Hepatocyte (in vitro differentiated cells): ENCODE measurements around the gene TEAD3. TPM values are rescaled to one million over a fixed set of nuclear protein-coding genes. Genes with fewer than 3 reads are reported as not detected.

Experiments used
- DNase-seq: peaks from one replicate; pipeline ENCODE4 v3.0.0-alpha.2; 2016; ENCODE audit warnings: low spot score
- H2AFZ ChIP-seq: fragments of 200-600 bp; sonication (generic); 2 replicates; pipeline ENCODE4 v1.6.0; 2016; ENCODE audit warnings: antibody characterized with exemption, mild to moderate bottlenecking
- H3K27ac ChIP-seq: fragments of 200-600 bp; sonication (generic); 2 replicates; pipeline ENCODE4 v1.5.1; 2016; ENCODE audit warnings: mild to moderate bottlenecking
- H3K27me3 ChIP-seq: fragments of 200-600 bp; sonication (generic); 2 replicates; pipeline ENCODE4 v1.6.1; 2016
- H3K36me3 ChIP-seq: fragments of 200-600 bp; sonication (generic); replicated peaks from 2 replicates; pipeline ENCODE4 v1.5.1; 2016; ENCODE audit warnings: low read depth; ENCODE audit not compliant: insufficient read depth
- H3K4me1 ChIP-seq: fragments of 200-600 bp; sonication (generic); 2 replicates; pipeline ENCODE4 v1.5.1; 2016; ENCODE audit warnings: mild to moderate bottlenecking, moderate library complexity; ENCODE audit not compliant: insufficient read depth
- H3K4me2 ChIP-seq: fragments of 200-600 bp; sonication (generic); 2 replicates; pipeline ENCODE4 v1.6.0; 2016
- H3K4me3 ChIP-seq: fragments of 200-600 bp; sonication (generic); 2 replicates; pipeline ENCODE4 v1.5.1; 2016; ENCODE audit warnings: mild to moderate bottlenecking
- H3K79me2 ChIP-seq: fragments of 200-600 bp; sonication (generic); 2 replicates; pipeline ENCODE4 v1.6.0; 2017; ENCODE audit warnings: mild to moderate bottlenecking
- H3K9me2 ChIP-seq: fragments of 200-600 bp; sonication (generic); replicated peaks from 2 replicates; pipeline ENCODE4 v1.6.0; 2017; ENCODE audit warnings: mild to moderate bottlenecking; ENCODE audit not compliant: insufficient read depth
- H3K9me3 ChIP-seq: fragments of 200-600 bp; sonication (generic); 2 replicates; pipeline ENCODE4 v1.5.1; 2016; ENCODE audit warnings: low read depth, mild to moderate bottlenecking
- H4K20me1 ChIP-seq: fragments of 200-600 bp; sonication (generic); 2 replicates; pipeline ENCODE4 v1.6.0; 2016; ENCODE audit warnings: mild to moderate bottlenecking; ENCODE audit not compliant: insufficient read depth, poor library complexity, severe bottlenecking
- EZH2 ChIP-seq: fragments of 200-600 bp; sonication (generic); IDR thresholded peaks from 2 replicates; pipeline ENCODE4 v1.6.1; 2016; ENCODE audit warnings: antibody characterized with exemption, mild to moderate bottlenecking, borderline replicate concordance
- EZH2phosphoT487 ChIP-seq: fragments of 200-600 bp; sonication (generic); IDR thresholded peaks from one replicate; pipeline ENCODE4 v1.6.1; 2018; ENCODE audit warnings: antibody characterized with exemption, mild to moderate bottlenecking, low read depth, moderate library complexity; ENCODE audit not compliant: unreplicated experiment, severe bottlenecking
- WGBS: methylation state at CpG from one replicate; pipeline ENCODE4 v1.1.6; 2016; ENCODE audit warnings: low lambda C conversion rate; ENCODE audit errors: missing lambda C conversion rate; 5-methylcytosine and 5-hydroxymethylcytosine counted together
- polyA plus RNA-seq: library from polyadenylated mRNA; unstranded; fragments of >200 nt; fragmentation: Nextera tagmentation; extraction: Ambion mirVana; gene quantifications from 2 replicates; pipeline ENCODE4 v1.2.1, GENCODE V29; 2016
- total RNA-seq: library from RNA; depleted of rRNA; stranded (reverse); fragments of >200 nt; gene quantifications from 2 replicates; pipeline ENCODE4 v1.2.3, GENCODE V29; 2014
- TF ChIP-seq, protein P1 (sequence below): fragments of 200-600 bp; sonication (generic); IDR thresholded peaks from 2 replicates; pipeline ENCODE4 v1.5.1; 2016; ENCODE audit warnings: antibody characterized with exemption, mild to moderate bottlenecking; ENCODE audit not compliant: poor library complexity

The TEAD3 gene
- total and polyA plus RNA-seq, 2 experiments from 2014 or later: 26.3 to 33.0 TPM

DNA sequence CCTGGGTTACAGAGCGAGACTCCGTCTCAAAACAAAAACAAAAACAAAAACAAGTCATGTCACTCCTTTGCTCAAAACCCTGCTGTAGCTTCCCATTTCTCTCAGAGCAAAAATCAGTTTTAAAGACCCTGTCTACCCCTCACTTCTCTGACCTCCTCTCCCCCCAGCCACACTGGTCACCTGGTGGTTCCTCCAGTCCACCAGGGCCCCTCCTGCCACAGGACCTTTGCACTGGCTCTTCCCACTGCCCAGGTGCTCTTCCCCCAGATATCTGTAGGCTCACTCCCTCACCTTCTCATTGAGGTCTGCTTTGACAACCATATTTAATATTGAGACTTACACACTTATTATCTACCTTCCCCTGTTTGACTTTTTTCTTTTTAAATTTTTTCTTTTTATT is 4.9 kb upstream of the TEAD3 start:
- Histone ChIP-seq H3K79me2 (peaks cover 25% of the 10 kb centered on the region), H3K4me2 (no peak overlapping the region), H3K27ac (no peak overlapping the region), H3K4me3 (no peak overlapping the region), H4K20me1 (no peaks in the 10 kb centered on the region), H3K36me3 (no peaks in the 10 kb centered on the region), H3K9me3 (no peaks in the 10 kb centered on the region), H2AFZ (no peak overlapping the region), H3K9me2 (no peaks in the 10 kb centered on the region), H3K4me1 (peaks cover 10% of the 10 kb centered on the region), H3K27me3 (no peaks in the 10 kb centered on the region)
- DNase-seq: no peak
- TF ChIP-seq EZH2: no peak
- no peak for TF ChIP-seq EZH2phosphoT487
- TF ChIP-seq, protein P1, sequence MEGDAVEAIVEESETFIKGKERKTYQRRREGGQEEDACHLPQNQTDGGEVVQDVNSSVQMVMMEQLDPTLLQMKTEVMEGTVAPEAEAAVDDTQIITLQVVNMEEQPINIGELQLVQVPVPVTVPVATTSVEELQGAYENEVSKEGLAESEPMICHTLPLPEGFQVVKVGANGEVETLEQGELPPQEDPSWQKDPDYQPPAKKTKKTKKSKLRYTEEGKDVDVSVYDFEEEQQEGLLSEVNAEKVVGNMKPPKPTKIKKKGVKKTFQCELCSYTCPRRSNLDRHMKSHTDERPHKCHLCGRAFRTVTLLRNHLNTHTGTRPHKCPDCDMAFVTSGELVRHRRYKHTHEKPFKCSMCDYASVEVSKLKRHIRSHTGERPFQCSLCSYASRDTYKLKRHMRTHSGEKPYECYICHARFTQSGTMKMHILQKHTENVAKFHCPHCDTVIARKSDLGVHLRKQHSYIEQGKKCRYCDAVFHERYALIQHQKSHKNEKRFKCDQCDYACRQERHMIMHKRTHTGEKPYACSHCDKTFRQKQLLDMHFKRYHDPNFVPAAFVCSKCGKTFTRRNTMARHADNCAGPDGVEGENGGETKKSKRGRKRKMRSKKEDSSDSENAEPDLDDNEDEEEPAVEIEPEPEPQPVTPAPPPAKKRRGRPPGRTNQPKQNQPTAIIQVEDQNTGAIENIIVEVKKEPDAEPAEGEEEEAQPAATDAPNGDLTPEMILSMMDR: no peak
- 92% methylated on average over 2 of the region's 2 CpGs for WGBS

DNA sequence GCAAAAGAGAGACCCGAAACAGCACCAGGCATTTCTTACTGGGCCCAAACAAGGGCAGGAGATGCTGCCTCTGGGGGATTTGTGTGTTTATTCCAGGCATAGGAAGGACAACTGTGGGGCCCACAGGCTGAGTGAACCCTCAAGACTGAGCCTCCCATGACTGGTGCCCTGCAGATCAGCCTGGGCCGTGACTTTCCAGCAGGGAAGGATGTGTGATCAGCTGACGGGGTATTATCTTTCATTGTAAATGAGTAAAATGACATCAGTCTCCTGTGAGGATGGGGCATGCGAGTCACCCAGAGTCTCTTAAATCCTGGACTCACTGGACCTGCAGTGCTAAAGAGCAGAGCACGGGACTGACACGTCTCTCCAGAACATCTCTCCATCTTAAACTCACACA is 3.9 kb upstream of the TEAD3 start:
- Histone ChIP-seq H3K36me3 (no peaks in the 10 kb centered on the region), H4K20me1 (no peaks in the 10 kb centered on the region), H3K4me3 (no peak overlapping the region), H3K9me2 (no peaks in the 10 kb centered on the region), H3K79me2 (peaks cover 35% of the 10 kb centered on the region), H3K4me2 (no peak overlapping the region), H3K4me1 (peaks cover 10% of the 10 kb centered on the region), H3K27ac (no peak overlapping the region), H3K27me3 (no peaks in the 10 kb centered on the region), H3K9me3 (no peaks in the 10 kb centered on the region), H2AFZ (no peak overlapping the region)
- peak; percentile 62 for DNase-seq
- 50% methylated on average over 6 of the region's 6 CpGs for WGBS
- TF ChIP-seq EZH2phosphoT487: no peak

DNA sequence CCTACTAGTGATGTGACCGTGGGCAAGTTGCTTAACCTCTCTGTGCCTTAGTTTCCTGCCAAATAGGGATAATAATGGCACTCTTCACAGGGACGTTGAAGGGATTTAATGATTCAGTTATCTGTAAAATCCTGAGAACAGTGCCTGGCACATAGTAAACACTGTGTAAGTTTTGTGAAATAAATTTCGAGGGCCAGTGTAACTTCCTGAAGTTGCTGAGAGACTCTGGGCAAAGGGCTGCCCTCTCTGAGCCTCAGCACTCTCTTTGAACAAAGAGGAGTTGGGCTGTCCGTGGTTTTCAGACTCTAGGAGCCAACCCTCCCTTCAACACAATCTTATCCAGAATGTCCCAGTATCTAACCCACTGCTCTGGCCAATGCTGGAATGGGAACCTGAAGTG is 2.5 kb upstream of the TEAD3 start:
- peaks cover 2% of the 10 kb centered on the region for H4K20me1 ChIP-seq
- H3K27ac ChIP-seq: no peak overlapping the region
- peaks cover 23% of the 10 kb centered on the region for H3K4me1 ChIP-seq
- no peaks in the 10 kb centered on the region for H3K36me3 ChIP-seq
- H3K9me3 ChIP-seq: no peaks in the 10 kb centered on the region
- 81% methylated on average over 4 of the region's 4 CpGs for WGBS
- H3K4me3 ChIP-seq: no peak overlapping the region
- TF ChIP-seq EZH2phosphoT487 (no peak), EZH2 (no peak)
- TF ChIP-seq, protein P1: no peak
- DNase-seq: no peak
- peaks cover 50% of the 10 kb centered on the region for H3K79me2 ChIP-seq
- H3K4me2 ChIP-seq: peak overlapping the region; percentile 95
- no peaks in the 10 kb centered on the region for H3K27me3 ChIP-seq
- H3K9me2 ChIP-seq: no peaks in the 10 kb centered on the region
- H2AFZ ChIP-seq: no peak overlapping the region

DNA sequence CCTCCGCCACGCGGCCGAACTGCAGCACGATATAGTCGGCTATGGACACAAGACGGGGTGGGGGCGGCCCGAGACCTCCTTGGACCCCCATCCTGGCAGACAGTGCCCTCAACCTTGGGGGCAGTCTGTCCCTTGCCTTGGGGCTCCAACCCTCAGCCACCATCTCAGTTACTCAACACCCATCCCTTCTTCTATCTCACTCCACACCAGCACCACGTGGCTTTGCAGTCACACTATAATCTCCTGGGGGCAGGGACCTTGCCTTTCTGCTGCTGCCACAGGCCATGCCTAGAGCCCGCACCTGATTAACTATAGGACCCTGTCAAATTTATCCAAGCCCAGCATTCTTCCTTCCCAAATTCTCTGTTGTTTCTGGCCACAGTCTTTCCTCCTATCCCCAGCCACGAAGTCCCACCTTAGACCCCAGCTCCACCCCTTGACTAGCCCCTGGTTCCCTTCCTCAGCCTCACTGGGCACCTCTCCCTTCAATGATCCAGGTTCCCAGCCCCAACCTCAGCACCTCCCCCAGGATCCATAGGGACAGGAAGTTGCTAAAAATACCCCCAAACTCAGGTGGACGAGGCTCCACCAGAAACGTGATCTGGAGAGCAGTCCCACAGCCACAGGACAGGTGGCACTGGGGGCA is 1.7 kb upstream of the TEAD3 start:
- WGBS: 30% methylated on average over 12 of the region's 14 CpGs
- Histone ChIP-seq H3K36me3 (no peaks in the 10 kb centered on the region), H3K9me3 (no peaks in the 10 kb centered on the region), H3K79me2 (peaks cover 58% of the 10 kb centered on the region), H3K4me2 (peak overlapping the region; percentile 95), H3K27ac (peak overlapping the region; percentile 99), H3K4me3 (peak overlapping the region; percentile 86), H3K27me3 (no peaks in the 10 kb centered on the region), H3K9me2 (no peaks in the 10 kb centered on the region), H4K20me1 (peaks cover 10% of the 10 kb centered on the region), H3K4me1 (peaks cover 31% of the 10 kb centered on the region), H2AFZ (peak overlapping the region; percentile 13)
- no peak for DNase-seq
- TF ChIP-seq EZH2 (no peak), EZH2phosphoT487 (no peak)
- TF ChIP-seq, protein P1: no peak
